ENCODE data around the gene ATAD3B. TPM values are rescaled to one million over a fixed set of nuclear protein-coding genes. Genes with fewer than 3 reads are reported as not detected.

Gene ATAD3B
- total RNA-seq, 1 experiment from 2014 or later, result 104 TPM

GRCh38 chr1:1422465-1423244, 48.9 kb upstream of the ATAD3B start:
- ATAC-seq, result no peak

GRCh38 chr1:1423245-1423597, 48.3 kb upstream of the ATAD3B start:
- H3K27me3 ChIP-seq (ENCODE audit: control insufficient read depth, insufficient read depth, low read length), result no peaks in the 10 kb centered on the region
- no peaks in the 10 kb centered on the region for H3K36me3 ChIP-seq (ENCODE audit: control insufficient read depth, insufficient read depth, low read length)
- ATAC-seq (no peak), DNase-seq (ENCODE audit: low read depth, low spot score) (no peak)
- H3K9me3 ChIP-seq (ENCODE audit: control insufficient read depth, insufficient read depth, low read depth, low read length), result no peaks in the 10 kb centered on the region
- no TSS peak for BruUV-seq (replicated peaks)
- POLR2A ChIA-PET, result no interaction called here
- TF ChIP-seq REST (IDR thresholded peaks at IDR 0.05; ENCODE audit: insufficient read depth in 1 of 2, low read depth in 2 of 2, low read length in 1 of 2) (no peak), POLR2AphosphoS5 (IDR thresholded peaks at IDR 0.05; ENCODE audit: low read depth, low read length) (no peak), SIN3A (IDR thresholded peaks at IDR 0.05; ENCODE audit: borderline replicate concordance, insufficient read depth, low read depth, low read length) (no peak), TCF7L2 (IDR thresholded peaks at IDR 0.05; ENCODE audit: low read depth, low read length) (no peak), CTCF (IDR thresholded peaks at IDR 0.05) (no peak)
- no peak overlapping the region for H3K27ac ChIP-seq (ENCODE audit: low read length)
- CTCF ChIA-PET, result no interaction called here
- peaks cover 29% of the 10 kb centered on the region for H3K4me1 ChIP-seq (ENCODE audit: control insufficient read depth, insufficient read depth, low read length)
- H3K4me3 ChIP-seq (ENCODE audit: low read depth in 2 of 2, low read length in 2 of 2), result no peak overlapping the region
- intact Hi-C loops (cut with micrococcal nuclease; ENCODE audit: unreplicated experiment) (no loop called here), in situ Hi-C loops (cut with HindIII; ENCODE audit: low pct_unique_long_range_greater_than_20kb, low sequenced_read_pairs) (no loop called here)

More at GRCh38 chr1:1422465-1423244, 48.9 kb upstream of the ATAD3B start:
- DNase-seq (ENCODE audit: low read depth, low spot score), result no peak
- no TSS peak for BruUV-seq (replicated peaks)
- Histone ChIP-seq H3K36me3 (ENCODE audit: control insufficient read depth, insufficient read depth, low read length) (no peaks in the 10 kb centered on the region), H3K9me3 (ENCODE audit: control insufficient read depth, insufficient read depth, low read depth, low read length) (no peaks in the 10 kb centered on the region), H3K4me1 (ENCODE audit: control insufficient read depth, insufficient read depth, low read length) (peaks cover 27% of the 10 kb centered on the region), H3K27me3 (ENCODE audit: control insufficient read depth, insufficient read depth, low read length) (no peaks in the 10 kb centered on the region), H3K27ac (ENCODE audit: low read length) (peak overlapping the region; percentile 65), H3K4me3 (ENCODE audit: low read depth in 2 of 2, low read length in 2 of 2) (no peak overlapping the region)
- ChIA-PET POLR2A (no interaction called here), CTCF (no interaction called here)
- intact Hi-C loops (cut with micrococcal nuclease; ENCODE audit: unreplicated experiment) (no loop called here), in situ Hi-C loops (cut with HindIII; ENCODE audit: low pct_unique_long_range_greater_than_20kb, low sequenced_read_pairs) (no loop called here)
- no peak for TF ChIP-seq CTCF (IDR thresholded peaks at IDR 0.05)
- TF ChIP-seq REST (IDR thresholded peaks at IDR 0.05; ENCODE audit: insufficient read depth in 1 of 2, low read depth in 2 of 2, low read length in 1 of 2), result no peak
- TF ChIP-seq SIN3A (IDR thresholded peaks at IDR 0.05; ENCODE audit: borderline replicate concordance, insufficient read depth, low read depth, low read length), result no peak
- no peak for TF ChIP-seq TCF7L2 (IDR thresholded peaks at IDR 0.05; ENCODE audit: low read depth, low read length)
- no peak for TF ChIP-seq POLR2AphosphoS5 (IDR thresholded peaks at IDR 0.05; ENCODE audit: low read depth, low read length)

Data from Panc1 (cell line).